SK-N-SH treated with all-trans-retinoic acid at 6 μM for 48 hours (cell line): ENCODE data around the gene CCDC148.

Experiments
- ATAC-seq: fragments of 200-7000 bp; cut with Tn5 transposase; 3 replicates; pipeline ENCODE4 v1.9.1; 2020; ENCODE audit warnings: mild to moderate bottlenecking, moderate library complexity
- ARNTL ChIP-seq: fragments of 450-650 bp; formaldehyde crosslinking; IDR thresholded peaks from 2 replicates; pipeline ENCODE4 v1.5.0; 2020; ENCODE audit warnings: low read depth, mild to moderate bottlenecking, moderate library complexity, borderline replicate concordance
- BACH2 ChIP-seq: fragments of 250-450 bp; sonication (Bioruptor Pico); IDR thresholded peaks from 2 replicates; pipeline ENCODE4 v1.9.0; 2021; ENCODE audit warnings: mild to moderate bottlenecking, borderline replicate concordance
- ESRRG ChIP-seq: fragments of 250-450 bp; sonication (Bioruptor Pico); IDR thresholded peaks from 2 replicates; pipeline ENCODE4 v1.6.1; 2021; ENCODE audit warnings: mild to moderate bottlenecking
- GLIS3 ChIP-seq: fragments of 250-450 bp; sonication (Bioruptor Pico); IDR thresholded peaks from 2 replicates; pipeline ENCODE4 v1.5.0; 2020; ENCODE audit warnings: mild to moderate bottlenecking, moderate library complexity
- ISL1 ChIP-seq: fragments of 250-450 bp; sonication (Bioruptor Pico); IDR thresholded peaks from 2 replicates; pipeline ENCODE4 v2.1.2; 2022; ENCODE audit warnings: mild to moderate bottlenecking, moderate library complexity
- OSR1 ChIP-seq: fragments of 250-450 bp; sonication (Bioruptor Pico); IDR thresholded peaks from 2 replicates; pipeline ENCODE4 v1.8.0; 2022; ENCODE audit warnings: moderate library complexity, mild to moderate bottlenecking, inconsistent platforms
- PPARA ChIP-seq: fragments of 250-450 bp; sonication (Bioruptor Pico); IDR thresholded peaks from 2 replicates; pipeline ENCODE4 v1.5.0; 2020; ENCODE audit warnings: mild to moderate bottlenecking, borderline replicate concordance
- TCF4 ChIP-seq: fragments of 250-450 bp; sonication (Bioruptor Pico); IDR thresholded peaks from 2 replicates; pipeline ENCODE4 v1.8.0; 2021; ENCODE audit warnings: mild to moderate bottlenecking, moderate library complexity, borderline replicate concordance
- TOX ChIP-seq: fragments of 250-450 bp; sonication (Bioruptor Pico); IDR thresholded peaks from 2 replicates; pipeline ENCODE4 v1.8.0; 2021; ENCODE audit warnings: mild to moderate bottlenecking, moderate library complexity, borderline replicate concordance
- ZC3H10 ChIP-seq: fragments of 250-450 bp; sonication (Bioruptor Pico); IDR thresholded peaks from 2 replicates; pipeline ENCODE4 v1.5.1; 2021; ENCODE audit warnings: mild to moderate bottlenecking, moderate library complexity
- ZFP3 ChIP-seq: fragments of 250-450 bp; sonication (Bioruptor Pico); IDR thresholded peaks from 2 replicates; pipeline ENCODE4 v1.5.0; 2020; ENCODE audit warnings: mild to moderate bottlenecking, moderate library complexity
- ZFP30 ChIP-seq: fragments of 450-650 bp; formaldehyde crosslinking; IDR thresholded peaks from 2 replicates; pipeline ENCODE4 v1.5.0; 2022; ENCODE audit warnings: mild to moderate bottlenecking, moderate library complexity
- ZNF565 ChIP-seq: fragments of 450-650 bp; formaldehyde crosslinking; conservative IDR thresholded peaks from 2 replicates; pipeline ENCODE4 v1.5.0; 2020; ENCODE audit warnings: low read depth, mild to moderate bottlenecking, moderate library complexity
- ZNF8 ChIP-seq: fragments of 450-650 bp; formaldehyde crosslinking; IDR thresholded peaks from 2 replicates; pipeline ENCODE4 v1.5.0; 2020; ENCODE audit warnings: mild to moderate bottlenecking, moderate library complexity
- TF ChIP-seq, protein P1 (sequence below): fragments of 250-450 bp; sonication (Bioruptor Pico); IDR thresholded peaks from 2 replicates; pipeline ENCODE4 v1.5.1; 2021; ENCODE audit warnings: mild to moderate bottlenecking, moderate library complexity
- TF ChIP-seq, protein P2 (sequence below): fragments of 250-450 bp; sonication (Bioruptor Pico); IDR thresholded peaks from 2 replicates; pipeline ENCODE4 v1.8.0; 2021; ENCODE audit warnings: low read depth, mild to moderate bottlenecking, moderate library complexity, borderline replicate concordance
- TF ChIP-seq, protein P3 (sequence below): fragments of 250-450 bp; sonication (Bioruptor Pico); IDR thresholded peaks from 2 replicates; pipeline ENCODE4 v1.8.0; 2020; ENCODE audit warnings: mild to moderate bottlenecking, moderate library complexity, borderline replicate concordance
- TF ChIP-seq, protein P4 (sequence below): fragments of 250-450 bp; sonication (Bioruptor Pico); IDR thresholded peaks from 2 replicates; pipeline ENCODE4 v1.5.1; 2020; ENCODE audit warnings: low read depth, mild to moderate bottlenecking, moderate library complexity
- TF ChIP-seq, protein P5 (sequence below): fragments of 250-450 bp; sonication (Bioruptor Pico); IDR thresholded peaks from 2 replicates; pipeline ENCODE4 v1.5.0; 2020; ENCODE audit warnings: mild to moderate bottlenecking, moderate library complexity

Gene CCDC148

DNA sequence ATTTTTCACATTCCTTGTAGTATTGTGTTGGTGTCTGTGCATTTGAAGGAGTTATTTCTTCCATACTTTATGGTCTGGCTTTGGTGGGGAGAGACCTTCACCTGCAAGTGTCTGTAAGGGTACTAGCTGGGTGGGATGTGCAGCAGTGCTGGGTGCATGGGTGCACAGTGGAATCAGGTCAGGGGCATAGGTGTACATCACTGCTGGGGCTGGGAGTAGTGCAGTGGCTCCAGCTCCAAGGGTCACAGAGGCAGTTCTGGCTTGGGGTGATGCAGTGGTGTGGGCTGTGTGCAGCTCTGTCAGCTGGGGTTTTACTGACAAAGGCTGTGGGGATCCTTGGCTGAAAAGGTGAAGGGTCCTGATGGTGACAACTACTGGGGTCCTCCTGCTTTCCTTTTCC, 44.8 kb downstream of the CCDC148 start:
- no peak for ATAC-seq
- TF ChIP-seq ZNF8 (CRISPR knock-in tag), result no peak
- TF ChIP-seq OSR1 (CRISPR knock-in tag), result no peak
- TF ChIP-seq, all 23 proteins: peak for 0

DNA sequence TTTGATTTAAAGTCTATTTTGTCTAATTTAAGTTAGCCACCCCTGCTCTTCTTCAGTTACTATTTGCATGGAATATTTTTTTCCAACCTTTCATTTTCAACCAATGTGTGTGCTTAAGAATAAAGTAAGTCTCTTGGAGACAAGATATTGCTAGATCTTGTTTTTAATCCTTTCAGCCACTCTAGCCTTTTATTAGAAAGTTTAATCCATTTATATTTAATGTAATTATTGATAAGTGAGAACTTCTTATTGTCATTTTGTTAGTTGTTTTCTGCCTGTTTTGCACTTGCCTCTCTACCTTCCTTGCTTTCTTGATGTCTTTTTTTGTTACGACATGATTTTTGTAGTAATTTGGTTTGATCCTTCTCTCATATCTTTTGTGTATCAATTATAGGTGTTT, 46.4 kb downstream of the CCDC148 start:
- ATAC-seq, result no peak
- TF ChIP-seq TCF4 (CRISPR knock-in tag), result no peak
- TF ChIP-seq, protein P1, sequence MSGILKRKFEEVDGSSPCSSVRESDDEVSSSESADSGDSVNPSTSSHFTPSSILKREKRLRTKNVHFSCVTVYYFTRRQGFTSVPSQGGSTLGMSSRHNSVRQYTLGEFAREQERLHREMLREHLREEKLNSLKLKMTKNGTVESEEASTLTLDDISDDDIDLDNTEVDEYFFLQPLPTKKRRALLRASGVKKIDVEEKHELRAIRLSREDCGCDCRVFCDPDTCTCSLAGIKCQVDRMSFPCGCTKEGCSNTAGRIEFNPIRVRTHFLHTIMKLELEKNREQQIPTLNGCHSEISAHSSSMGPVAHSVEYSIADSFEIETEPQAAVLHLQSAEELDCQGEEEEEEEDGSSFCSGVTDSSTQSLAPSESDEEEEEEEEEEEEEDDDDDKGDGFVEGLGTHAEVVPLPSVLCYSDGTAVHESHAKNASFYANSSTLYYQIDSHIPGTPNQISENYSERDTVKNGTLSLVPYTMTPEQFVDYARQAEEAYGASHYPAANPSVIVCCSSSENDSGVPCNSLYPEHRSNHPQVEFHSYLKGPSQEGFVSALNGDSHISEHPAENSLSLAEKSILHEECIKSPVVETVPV, result no peak
- TF ChIP-seq ZFP30 (CRISPR knock-in tag), result no peak
- TF ChIP-seq, protein P2, sequence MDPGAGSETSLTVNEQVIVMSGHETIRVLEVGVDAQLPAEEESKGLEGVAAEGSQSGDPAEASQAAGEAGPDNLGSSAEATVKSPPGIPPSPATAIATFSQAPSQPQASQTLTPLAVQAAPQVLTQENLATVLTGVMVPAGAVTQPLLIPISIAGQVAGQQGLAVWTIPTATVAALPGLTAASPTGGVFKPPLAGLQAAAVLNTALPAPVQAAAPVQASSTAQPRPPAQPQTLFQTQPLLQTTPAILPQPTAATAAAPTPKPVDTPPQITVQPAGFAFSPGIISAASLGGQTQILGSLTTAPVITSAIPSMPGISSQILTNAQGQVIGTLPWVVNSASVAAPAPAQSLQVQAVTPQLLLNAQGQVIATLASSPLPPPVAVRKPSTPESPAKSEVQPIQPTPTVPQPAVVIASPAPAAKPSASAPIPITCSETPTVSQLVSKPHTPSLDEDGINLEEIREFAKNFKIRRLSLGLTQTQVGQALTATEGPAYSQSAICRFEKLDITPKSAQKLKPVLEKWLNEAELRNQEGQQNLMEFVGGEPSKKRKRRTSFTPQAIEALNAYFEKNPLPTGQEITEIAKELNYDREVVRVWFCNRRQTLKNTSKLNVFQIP (CRISPR knock-in tag), result no peak
- TF ChIP-seq BACH2 (CRISPR knock-in tag), result no peak
- no peak for TF ChIP-seq ESRRG (CRISPR knock-in tag)
- TF ChIP-seq ZNF8 (CRISPR knock-in tag), result no peak
- no peak for TF ChIP-seq ARNTL
- no peak for TF ChIP-seq ZFP3
- no peak for TF ChIP-seq ZC3H10 (CRISPR knock-in tag)
- TF ChIP-seq GLIS3, result no peak
- TF ChIP-seq ISL1 (CRISPR knock-in tag), result no peak
- TF ChIP-seq, protein P3, sequence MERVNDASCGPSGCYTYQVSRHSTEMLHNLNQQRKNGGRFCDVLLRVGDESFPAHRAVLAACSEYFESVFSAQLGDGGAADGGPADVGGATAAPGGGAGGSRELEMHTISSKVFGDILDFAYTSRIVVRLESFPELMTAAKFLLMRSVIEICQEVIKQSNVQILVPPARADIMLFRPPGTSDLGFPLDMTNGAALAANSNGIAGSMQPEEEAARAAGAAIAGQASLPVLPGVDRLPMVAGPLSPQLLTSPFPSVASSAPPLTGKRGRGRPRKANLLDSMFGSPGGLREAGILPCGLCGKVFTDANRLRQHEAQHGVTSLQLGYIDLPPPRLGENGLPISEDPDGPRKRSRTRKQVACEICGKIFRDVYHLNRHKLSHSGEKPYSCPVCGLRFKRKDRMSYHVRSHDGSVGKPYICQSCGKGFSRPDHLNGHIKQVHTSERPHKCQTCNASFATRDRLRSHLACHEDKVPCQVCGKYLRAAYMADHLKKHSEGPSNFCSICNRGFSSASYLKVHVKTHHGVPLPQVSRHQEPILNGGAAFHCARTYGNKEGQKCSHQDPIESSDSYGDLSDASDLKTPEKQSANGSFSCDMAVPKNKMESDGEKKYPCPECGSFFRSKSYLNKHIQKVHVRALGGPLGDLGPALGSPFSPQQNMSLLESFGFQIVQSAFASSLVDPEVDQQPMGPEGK, result no peak

DNA sequence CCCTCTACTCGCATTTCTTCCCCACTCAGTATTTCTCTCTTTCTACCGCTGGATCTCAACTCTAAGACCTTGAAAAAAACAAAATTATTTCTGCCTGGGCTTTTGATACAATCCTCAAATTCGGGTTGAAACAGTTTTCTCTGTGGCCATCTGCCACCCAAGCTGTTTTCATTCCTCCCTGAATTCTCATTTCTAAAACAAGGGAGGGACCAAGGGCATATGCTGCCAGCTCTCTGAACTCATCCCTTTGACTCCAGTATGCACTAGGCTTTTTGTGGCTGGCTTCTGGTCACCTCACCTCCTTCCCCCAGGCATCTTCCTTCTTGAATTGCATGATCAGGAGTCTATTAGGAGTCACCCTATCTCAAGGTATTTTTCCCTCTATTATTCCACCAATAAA, 49.5 kb downstream of the CCDC148 start:
- no peak for ATAC-seq
- TF ChIP-seq ZFP30 (CRISPR knock-in tag), result no peak
- no peak for TF ChIP-seq ZNF565 (CRISPR knock-in tag)
- no peak for TF ChIP-seq OSR1 (CRISPR knock-in tag)
- TF ChIP-seq ZNF8 (CRISPR knock-in tag), result no peak
- TF ChIP-seq, protein P4, sequence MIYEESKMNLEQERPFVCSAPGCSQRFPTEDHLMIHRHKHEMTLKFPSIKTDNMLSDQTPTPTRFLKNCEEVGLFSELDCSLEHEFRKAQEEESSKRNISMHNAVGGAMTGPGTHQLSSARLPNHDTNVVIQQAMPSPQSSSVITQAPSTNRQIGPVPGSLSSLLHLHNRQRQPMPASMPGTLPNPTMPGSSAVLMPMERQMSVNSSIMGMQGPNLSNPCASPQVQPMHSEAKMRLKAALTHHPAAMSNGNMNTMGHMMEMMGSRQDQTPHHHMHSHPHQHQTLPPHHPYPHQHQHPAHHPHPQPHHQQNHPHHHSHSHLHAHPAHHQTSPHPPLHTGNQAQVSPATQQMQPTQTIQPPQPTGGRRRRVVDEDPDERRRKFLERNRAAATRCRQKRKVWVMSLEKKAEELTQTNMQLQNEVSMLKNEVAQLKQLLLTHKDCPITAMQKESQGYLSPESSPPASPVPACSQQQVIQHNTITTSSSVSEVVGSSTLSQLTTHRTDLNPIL (CRISPR knock-in tag), result no peak
- TF ChIP-seq ARNTL, result no peak
- TF ChIP-seq, protein P2 (CRISPR knock-in tag), result no peak
- TF ChIP-seq, protein P1, result no peak
- TF ChIP-seq TOX (CRISPR knock-in tag), result no peak
- no peak for TF ChIP-seq ISL1 (CRISPR knock-in tag)
- no peak for TF ChIP-seq ZFP3
- TF ChIP-seq ZC3H10 (CRISPR knock-in tag), result no peak

DNA sequence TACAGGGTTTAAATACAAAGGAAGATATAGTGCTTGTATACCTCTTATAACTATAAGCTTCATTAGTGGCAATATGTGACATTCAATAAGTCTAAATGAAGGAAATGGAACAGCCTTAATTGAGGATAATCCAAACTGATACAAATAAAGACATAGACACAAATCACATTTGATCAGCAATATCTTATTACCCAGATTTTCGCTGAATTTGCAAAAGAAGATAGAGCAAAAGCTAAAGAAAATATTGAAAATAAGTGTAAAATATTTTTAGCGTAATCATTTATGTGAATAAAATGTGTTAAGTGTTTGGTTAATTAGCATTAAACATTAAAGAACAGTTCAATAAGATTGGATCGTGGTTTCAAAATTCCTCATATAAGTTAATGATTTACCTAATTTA, 51.2 kb downstream of the CCDC148 start:
- no peak for ATAC-seq
- TF ChIP-seq ISL1 (CRISPR knock-in tag) (no peak), ZFP30 (CRISPR knock-in tag) (no peak), PPARA (no peak), ARNTL (no peak), ESRRG (CRISPR knock-in tag) (no peak)
- TF ChIP-seq, protein P4 (CRISPR knock-in tag), result no peak
- TF ChIP-seq, protein P1, result no peak
- TF ChIP-seq, protein P5, sequence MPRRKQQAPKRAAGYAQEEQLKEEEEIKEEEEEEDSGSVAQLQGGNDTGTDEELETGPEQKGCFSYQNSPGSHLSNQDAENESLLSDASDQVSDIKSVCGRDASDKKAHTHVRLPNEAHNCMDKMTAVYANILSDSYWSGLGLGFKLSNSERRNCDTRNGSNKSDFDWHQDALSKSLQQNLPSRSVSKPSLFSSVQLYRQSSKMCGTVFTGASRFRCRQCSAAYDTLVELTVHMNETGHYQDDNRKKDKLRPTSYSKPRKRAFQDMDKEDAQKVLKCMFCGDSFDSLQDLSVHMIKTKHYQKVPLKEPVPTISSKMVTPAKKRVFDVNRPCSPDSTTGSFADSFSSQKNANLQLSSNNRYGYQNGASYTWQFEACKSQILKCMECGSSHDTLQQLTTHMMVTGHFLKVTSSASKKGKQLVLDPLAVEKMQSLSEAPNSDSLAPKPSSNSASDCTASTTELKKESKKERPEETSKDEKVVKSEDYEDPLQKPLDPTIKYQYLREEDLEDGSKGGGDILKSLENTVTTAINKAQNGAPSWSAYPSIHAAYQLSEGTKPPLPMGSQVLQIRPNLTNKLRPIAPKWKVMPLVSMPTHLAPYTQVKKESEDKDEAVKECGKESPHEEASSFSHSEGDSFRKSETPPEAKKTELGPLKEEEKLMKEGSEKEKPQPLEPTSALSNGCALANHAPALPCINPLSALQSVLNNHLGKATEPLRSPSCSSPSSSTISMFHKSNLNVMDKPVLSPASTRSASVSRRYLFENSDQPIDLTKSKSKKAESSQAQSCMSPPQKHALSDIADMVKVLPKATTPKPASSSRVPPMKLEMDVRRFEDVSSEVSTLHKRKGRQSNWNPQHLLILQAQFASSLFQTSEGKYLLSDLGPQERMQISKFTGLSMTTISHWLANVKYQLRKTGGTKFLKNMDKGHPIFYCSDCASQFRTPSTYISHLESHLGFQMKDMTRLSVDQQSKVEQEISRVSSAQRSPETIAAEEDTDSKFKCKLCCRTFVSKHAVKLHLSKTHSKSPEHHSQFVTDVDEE, result no peak
